ACC112 (cell line): ENCODE data around the gene DNAAF1.

ENCODE experiments used
- H2AFZ ChIP-seq: fragments of 200-600 bp; sonication (generic); one replicate; pipeline ENCODE4 v1.6.0; 2017; ENCODE audit warnings: antibody characterized with exemption, low read length; ENCODE audit not compliant: unreplicated experiment
- H3K27ac ChIP-seq: fragments of 200-600 bp; sonication (generic); 2 replicates; pipeline ENCODE4 v1.5.1; 2014; ENCODE audit warnings: low read depth, mild to moderate bottlenecking, antibody characterized with exemption, low read length, moderate library complexity
- H3K27me3 ChIP-seq: fragments of 200-600 bp; sonication (generic); 2 replicates; pipeline ENCODE4 v1.6.1; 2014; ENCODE audit warnings: mild to moderate bottlenecking, antibody characterized with exemption, low read length, moderate library complexity, mixed read lengths; ENCODE audit not compliant: insufficient read depth
- H3K36me3 ChIP-seq: fragments of 200-600 bp; sonication (generic); 2 replicates; pipeline ENCODE4 v1.6.1; 2016; ENCODE audit warnings: mild to moderate bottlenecking, antibody characterized with exemption, low read length, moderate library complexity, mixed read lengths; ENCODE audit not compliant: insufficient read depth
- H3K4me1 ChIP-seq: fragments of 200-600 bp; sonication (generic); one replicate; pipeline ENCODE4 v1.6.1; 2016; ENCODE audit warnings: low read length, mixed read lengths; ENCODE audit not compliant: insufficient read depth, unreplicated experiment, control insufficient read depth
- H3K4me3 ChIP-seq: fragments of 200-600 bp; sonication (generic); 2 replicates; pipeline ENCODE4 v1.5.1; 2014; ENCODE audit warnings: mild to moderate bottlenecking, low read depth, low read length
- H3K79me2 ChIP-seq: fragments of 200-600 bp; sonication (generic); one replicate; pipeline ENCODE4 v1.6.0; 2016; ENCODE audit warnings: low read length; ENCODE audit not compliant: control insufficient read depth, unreplicated experiment, insufficient read depth

DNAAF1 gene

GRCh38 chr16:84141143-84141670 is 3.9 kb upstream of the DNAAF1 start:
- Histone ChIP-seq H3K4me1 (no peaks in the 10 kb centered on the region), H3K27me3 (peaks cover 2% of the 10 kb centered on the region; the same call in 1 of the 2 replicates), H2AFZ (no peak overlapping the region), H3K27ac (no peak overlapping the region), H3K79me2 (peaks cover 31% of the 10 kb centered on the region), H3K36me3 (no peaks in the 10 kb centered on the region), H3K4me3 (no peak overlapping the region)

DNA sequence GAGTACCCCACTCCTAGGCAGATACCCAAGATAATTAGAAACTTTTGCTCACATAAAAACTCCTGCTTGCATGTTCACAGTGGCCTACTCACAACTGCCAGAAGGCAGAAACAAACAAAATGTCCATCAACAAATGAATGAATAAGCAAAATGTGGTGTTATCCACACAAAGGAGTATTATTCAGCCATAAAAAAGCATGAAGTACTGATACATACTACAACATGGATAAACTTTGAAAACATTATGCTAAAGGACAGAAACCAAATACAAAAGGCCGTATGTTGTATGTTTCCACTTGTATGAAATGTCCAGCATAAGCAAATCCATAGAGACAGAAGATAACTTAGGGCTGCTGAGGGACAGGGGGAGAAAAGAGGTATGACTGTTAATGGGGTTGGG is 2.0 kb upstream of the DNAAF1 start:
- Histone ChIP-seq H3K79me2 (peaks cover 19% of the 10 kb centered on the region), H3K4me1 (no peaks in the 10 kb centered on the region), H3K4me3 (no peak overlapping the region), H3K27me3 (peaks cover 8% of the 10 kb centered on the region), H2AFZ (no peak overlapping the region), H3K27ac (no peak overlapping the region), H3K36me3 (no peaks in the 10 kb centered on the region)

- H2AFZ ChIP-seq = no peak overlapping the region
- H3K36me3 ChIP-seq = no peaks in the 10 kb centered on the region
- peaks cover 8% of the 10 kb centered on the region for H3K27me3 ChIP-seq
- peaks cover 19% of the 10 kb centered on the region for H3K79me2 ChIP-seq
- peak overlapping the region; percentile 74 for H3K4me3 ChIP-seq
- H3K27ac ChIP-seq = no peak overlapping the region
- H3K4me1 ChIP-seq = no peaks in the 10 kb centered on the region
These were observed 1.3 kb upstream of the DNAAF1 start for GRCh38 chr16:84143784-84144199.

GRCh38 chr16:84144209-84144858 is 774 bp upstream of the DNAAF1 start:
- H3K27ac ChIP-seq = no peak overlapping the region
- H3K79me2 ChIP-seq = peaks cover 18% of the 10 kb centered on the region
- peaks cover 8% of the 10 kb centered on the region for H3K27me3 ChIP-seq
- peak overlapping the region; percentile 35 for H2AFZ ChIP-seq
- H3K4me1 ChIP-seq = no peaks in the 10 kb centered on the region
- no peaks in the 10 kb centered on the region for H3K36me3 ChIP-seq
- peak overlapping the region; percentile 74 for H3K4me3 ChIP-seq

DNA sequence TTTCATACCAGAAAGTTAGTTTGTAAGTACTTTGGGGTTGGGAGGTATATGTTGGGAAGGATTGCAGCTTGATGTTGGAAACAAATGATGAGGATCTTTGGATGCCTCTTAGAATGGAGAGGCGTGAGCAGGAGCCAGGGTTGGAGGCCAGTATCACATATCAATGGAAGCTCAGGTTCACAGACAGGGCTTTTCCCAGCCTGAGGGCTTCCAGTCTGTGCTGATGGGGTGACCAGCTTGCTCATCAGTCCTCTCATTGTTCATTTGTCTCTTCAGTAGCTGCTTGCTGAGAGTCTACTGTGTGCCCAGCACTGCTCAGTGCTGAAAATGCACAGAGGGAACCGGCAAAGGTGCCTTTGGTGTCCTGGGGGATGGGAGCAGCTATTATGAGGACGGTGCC is 5.8 kb downstream of the DNAAF1 start:
- H2AFZ ChIP-seq = no peak overlapping the region
- peaks cover 14% of the 10 kb centered on the region for H3K27me3 ChIP-seq
- H3K36me3 ChIP-seq = no peaks in the 10 kb centered on the region
- H3K4me3 ChIP-seq = no peak overlapping the region
- H3K79me2 ChIP-seq = no peaks in the 10 kb centered on the region
- H3K27ac ChIP-seq = no peak overlapping the region
- H3K4me1 ChIP-seq = peaks cover 3% of the 10 kb centered on the region

DNA sequence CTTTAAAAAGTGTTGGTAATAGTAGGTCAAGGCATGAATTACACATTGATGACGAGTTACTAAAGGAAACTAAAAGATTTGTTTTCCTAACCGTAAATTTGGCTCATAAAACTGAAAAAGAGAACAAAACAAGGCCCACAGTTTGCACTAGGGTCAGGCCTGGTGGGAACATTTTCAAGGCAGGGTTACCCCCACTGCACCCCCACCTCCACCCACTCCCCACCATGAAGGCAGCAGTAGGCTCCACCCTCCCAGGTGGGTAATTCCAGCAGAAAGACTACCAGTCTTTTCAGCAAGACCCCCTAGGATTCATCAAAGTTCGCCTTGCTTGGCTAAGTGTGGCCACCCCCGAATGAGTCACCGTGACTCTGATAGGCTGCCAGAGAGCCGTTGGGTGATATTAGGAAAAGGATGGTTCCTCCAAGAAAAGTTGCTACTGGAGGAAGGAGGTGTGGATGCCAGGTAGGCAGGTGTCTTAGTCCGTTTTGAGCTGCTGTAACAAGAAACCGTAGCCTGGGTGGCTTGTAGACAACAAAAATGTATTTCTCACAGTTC is 8.6 kb downstream of the DNAAF1 start:
- H3K79me2 ChIP-seq = no peaks in the 10 kb centered on the region
- H3K36me3 ChIP-seq = no peaks in the 10 kb centered on the region
- no peak overlapping the region for H2AFZ ChIP-seq
- H3K27ac ChIP-seq = no peak overlapping the region
- H3K4me3 ChIP-seq = no peak overlapping the region
- peaks cover 14% of the 10 kb centered on the region for H3K27me3 ChIP-seq
- peaks cover 3% of the 10 kb centered on the region for H3K4me1 ChIP-seq

DNA sequence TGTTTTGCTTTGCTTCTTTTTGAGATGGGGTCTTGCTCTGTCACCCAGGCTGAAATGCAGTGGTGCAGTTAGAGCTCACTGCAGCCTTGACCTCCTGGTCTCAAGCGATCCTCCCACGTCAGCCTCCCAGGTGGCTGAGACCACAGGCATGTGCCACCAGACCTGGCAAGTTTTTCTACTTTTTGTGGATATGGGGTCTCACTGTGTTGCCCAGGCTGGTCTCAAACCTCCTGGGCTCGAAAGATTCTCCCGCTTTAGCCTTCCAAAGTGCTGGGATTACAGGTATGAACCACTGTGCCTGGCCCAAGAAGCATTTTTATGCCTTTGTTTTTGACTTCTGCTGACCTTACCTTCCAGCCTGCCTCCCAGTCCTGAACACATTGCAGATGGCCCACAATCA is 10.1 kb downstream of the DNAAF1 start:
- Histone ChIP-seq H3K27me3 (peaks cover 29% of the 10 kb centered on the region), H3K36me3 (no peaks in the 10 kb centered on the region), H3K27ac (no peak overlapping the region), H2AFZ (no peak overlapping the region), H3K4me3 (no peak overlapping the region), H3K79me2 (no peaks in the 10 kb centered on the region), H3K4me1 (peaks cover 3% of the 10 kb centered on the region)

GRCh38 chr16:84155771-84156170 is 10.7 kb downstream of the DNAAF1 start:
- no peak overlapping the region for H2AFZ ChIP-seq
- no peaks in the 10 kb centered on the region for H3K79me2 ChIP-seq
- H3K4me1 ChIP-seq = peaks cover 3% of the 10 kb centered on the region
- peaks cover 29% of the 10 kb centered on the region for H3K27me3 ChIP-seq
- H3K36me3 ChIP-seq = no peaks in the 10 kb centered on the region
- H3K4me3 ChIP-seq = no peak overlapping the region
- H3K27ac ChIP-seq = no peak overlapping the region

DNA sequence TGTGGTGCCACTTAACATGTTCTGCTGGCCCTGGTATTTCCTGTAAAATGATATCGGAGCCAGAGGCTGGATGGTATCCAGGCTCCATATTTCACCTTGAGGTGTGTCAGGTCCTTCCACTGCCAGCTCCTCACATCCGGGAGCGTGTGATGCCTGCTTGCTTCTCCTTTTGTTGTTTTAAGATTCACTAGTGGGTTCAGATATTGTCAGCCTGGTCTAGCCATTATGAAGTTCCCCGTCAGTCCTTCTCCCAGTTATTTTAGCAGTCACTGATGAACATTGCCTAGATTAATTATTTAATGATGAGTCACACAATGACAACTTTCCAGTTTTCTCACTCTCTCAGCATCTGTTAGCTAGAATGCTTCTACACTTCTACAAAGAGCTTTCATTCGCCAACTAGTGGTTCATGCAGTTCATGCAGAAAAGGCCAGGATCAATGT is 11.3 kb downstream of the DNAAF1 start:
- H3K36me3 ChIP-seq = no peaks in the 10 kb centered on the region
- H3K27ac ChIP-seq = no peak overlapping the region
- no peak overlapping the region for H3K4me3 ChIP-seq
- H3K4me1 ChIP-seq = peaks cover 3% of the 10 kb centered on the region
- peaks cover 29% of the 10 kb centered on the region for H3K27me3 ChIP-seq
- H3K79me2 ChIP-seq = no peaks in the 10 kb centered on the region
- H2AFZ ChIP-seq = no peak overlapping the region

DNA sequence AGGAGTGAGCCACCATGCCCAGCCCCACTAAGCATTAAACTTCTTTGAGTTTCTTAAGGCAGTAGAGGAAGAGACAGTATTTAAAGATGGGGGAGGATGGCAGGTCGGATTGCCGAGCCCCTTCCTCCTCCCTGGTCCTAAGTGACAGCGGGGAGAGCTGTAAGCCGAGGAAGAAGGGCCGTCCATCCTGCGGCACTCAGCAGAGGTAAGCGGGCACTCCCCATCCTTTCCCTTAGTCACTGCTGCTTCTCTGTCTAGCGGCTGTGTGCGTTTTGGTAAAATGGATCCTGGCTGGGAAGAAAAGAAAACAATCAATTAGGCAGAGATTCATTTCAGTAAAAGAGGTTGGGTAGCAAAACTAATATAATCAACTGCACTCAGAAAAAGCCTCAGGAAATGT is 13.9 kb downstream of the DNAAF1 start:
- H3K27me3 ChIP-seq = peaks cover 38% of the 10 kb centered on the region

DNA sequence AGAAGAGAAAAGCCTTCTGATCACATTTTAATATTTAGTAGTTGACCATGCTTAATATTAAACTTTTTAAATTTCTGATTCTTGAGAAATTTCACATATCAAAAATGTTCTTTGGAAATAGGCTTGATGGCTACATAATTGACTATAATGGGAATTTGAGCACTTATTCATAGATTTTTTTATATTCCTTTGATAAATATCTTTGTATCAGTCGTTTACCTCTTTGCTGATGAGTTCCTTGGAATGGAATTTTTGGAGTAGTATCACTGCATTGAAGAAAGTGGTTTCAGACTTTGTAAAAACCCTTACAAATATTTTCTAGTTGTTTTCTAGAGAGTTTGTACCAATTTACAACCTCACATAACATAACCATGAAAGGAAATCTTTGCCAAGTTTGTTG is 14.7 kb downstream of the DNAAF1 start:
- Histone ChIP-seq H2AFZ (no peak overlapping the region), H3K27ac (no peak overlapping the region), H3K27me3 (peaks cover 46% of the 10 kb centered on the region), H3K4me1 (no peaks in the 10 kb centered on the region), H3K4me3 (no peak overlapping the region), H3K79me2 (no peaks in the 10 kb centered on the region), H3K36me3 (no peaks in the 10 kb centered on the region)

More for the DNA sequence above, 13.9 kb downstream of the DNAAF1 start:
- no peak overlapping the region for H3K4me3 ChIP-seq
- no peaks in the 10 kb centered on the region for H3K79me2 ChIP-seq
- H3K27ac ChIP-seq = no peak overlapping the region
- no peaks in the 10 kb centered on the region for H3K4me1 ChIP-seq
- H3K36me3 ChIP-seq = no peaks in the 10 kb centered on the region
- no peak overlapping the region for H2AFZ ChIP-seq
